AG04449 (cell line): Measurements from ENCODE around the gene RASGRF1.

ENCODE experiments used
- CTCF ChIA-PET: fragments of 350-600 bp; formaldehyde crosslinking; extraction: SDS; loops from one replicate; lab custom pipeline; 2021; ENCODE audit warnings: antibody characterized with exemption; lab: Yijun Ruan, JAX
- POLR2A ChIA-PET: fragments of 400-600, 350-600 bp; formaldehyde crosslinking; extraction: SDS; loops from one replicate; lab custom pipeline; 2020; ENCODE audit warnings: antibody characterized with exemption, inconsistent platforms; lab: Yijun Ruan, JAX
- DNase-seq: peaks from one replicate; pipeline ENCODE4 v3.0.0-alpha.2; 2010; ENCODE audit warnings: low read depth, low spot score
- H3K4me3 ChIP-seq: 2 replicates; pipeline ENCODE4 v1.5.1; 2011; ENCODE audit warnings: low read depth, mild to moderate bottlenecking, control low read depth, low read length
- TF ChIP-seq, protein P1 (sequence below): IDR thresholded peaks from one replicate; pipeline ENCODE4 v1.5.1; 2011; ENCODE audit warnings: mild to moderate bottlenecking, moderate library complexity, low read length, control low read depth, inconsistent platforms; ENCODE audit not compliant: insufficient read depth; ENCODE audit errors: missing control alignments

Gene RASGRF1

DNA sequence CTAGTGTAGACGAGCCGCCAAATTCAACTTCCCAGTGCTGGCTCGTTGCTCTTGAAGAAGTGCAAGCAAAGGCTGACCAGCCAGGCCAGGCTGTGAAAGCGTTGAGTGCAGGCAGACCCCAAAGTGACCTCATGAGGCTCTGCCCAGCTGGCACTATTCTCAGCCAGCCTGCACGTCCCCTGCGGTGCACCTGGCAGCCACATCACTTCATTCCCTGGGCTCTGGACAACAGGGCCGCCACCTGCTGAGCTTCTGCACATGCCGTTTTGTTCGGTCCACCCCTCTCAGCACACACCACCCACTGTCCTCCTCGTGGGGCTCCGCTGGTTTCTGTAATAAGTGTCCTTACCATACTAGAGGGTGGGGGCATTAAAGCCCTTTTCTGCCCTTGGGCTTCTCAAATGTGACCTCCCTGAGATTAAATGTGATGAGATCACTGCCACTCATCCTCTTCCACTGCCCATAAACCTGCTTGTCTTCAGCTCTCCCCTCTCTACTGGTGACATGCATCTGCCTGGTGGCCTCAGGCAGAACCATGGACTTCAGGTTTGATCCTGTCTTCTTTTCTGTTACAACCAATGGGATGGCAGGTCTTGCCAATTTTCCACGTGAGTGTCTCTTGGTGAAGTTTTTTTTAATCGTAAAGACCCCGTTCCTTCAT, 6.1 kb downstream of the RASGRF1 start:
- H3K4me3 ChIP-seq, result no peak overlapping the region
- CTCF ChIA-PET, result no interaction called here
- DNase-seq, result no peak
- TF ChIP-seq, protein P1, sequence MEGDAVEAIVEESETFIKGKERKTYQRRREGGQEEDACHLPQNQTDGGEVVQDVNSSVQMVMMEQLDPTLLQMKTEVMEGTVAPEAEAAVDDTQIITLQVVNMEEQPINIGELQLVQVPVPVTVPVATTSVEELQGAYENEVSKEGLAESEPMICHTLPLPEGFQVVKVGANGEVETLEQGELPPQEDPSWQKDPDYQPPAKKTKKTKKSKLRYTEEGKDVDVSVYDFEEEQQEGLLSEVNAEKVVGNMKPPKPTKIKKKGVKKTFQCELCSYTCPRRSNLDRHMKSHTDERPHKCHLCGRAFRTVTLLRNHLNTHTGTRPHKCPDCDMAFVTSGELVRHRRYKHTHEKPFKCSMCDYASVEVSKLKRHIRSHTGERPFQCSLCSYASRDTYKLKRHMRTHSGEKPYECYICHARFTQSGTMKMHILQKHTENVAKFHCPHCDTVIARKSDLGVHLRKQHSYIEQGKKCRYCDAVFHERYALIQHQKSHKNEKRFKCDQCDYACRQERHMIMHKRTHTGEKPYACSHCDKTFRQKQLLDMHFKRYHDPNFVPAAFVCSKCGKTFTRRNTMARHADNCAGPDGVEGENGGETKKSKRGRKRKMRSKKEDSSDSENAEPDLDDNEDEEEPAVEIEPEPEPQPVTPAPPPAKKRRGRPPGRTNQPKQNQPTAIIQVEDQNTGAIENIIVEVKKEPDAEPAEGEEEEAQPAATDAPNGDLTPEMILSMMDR, result no peak
- POLR2A ChIA-PET, result no interaction called here

DNA sequence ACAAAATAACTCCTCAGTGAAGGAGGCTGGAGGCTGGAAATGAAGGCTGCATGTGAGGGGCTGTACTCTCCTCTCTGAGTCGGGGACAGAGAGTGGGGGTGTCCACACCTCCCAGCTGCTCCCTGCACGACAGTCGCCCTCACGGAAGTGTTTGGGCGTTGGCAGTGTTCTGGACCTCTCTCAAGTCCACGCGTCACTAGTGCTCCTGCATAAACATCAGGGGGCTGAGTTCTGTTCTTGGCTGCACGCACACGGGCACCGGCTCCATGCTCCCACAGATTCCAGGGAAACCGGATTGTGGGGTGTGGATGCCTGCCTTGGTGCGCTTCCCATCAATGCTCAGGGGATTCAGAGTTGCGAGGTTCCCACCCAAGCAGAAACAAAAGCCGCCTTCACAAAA, 7.4 kb downstream of the RASGRF1 start:
- no peak for DNase-seq
- TF ChIP-seq, protein P1, result no peak
- CTCF ChIA-PET, result no interaction called here
- H3K4me3 ChIP-seq, result no peak overlapping the region
- POLR2A ChIA-PET, result no interaction called here

DNA sequence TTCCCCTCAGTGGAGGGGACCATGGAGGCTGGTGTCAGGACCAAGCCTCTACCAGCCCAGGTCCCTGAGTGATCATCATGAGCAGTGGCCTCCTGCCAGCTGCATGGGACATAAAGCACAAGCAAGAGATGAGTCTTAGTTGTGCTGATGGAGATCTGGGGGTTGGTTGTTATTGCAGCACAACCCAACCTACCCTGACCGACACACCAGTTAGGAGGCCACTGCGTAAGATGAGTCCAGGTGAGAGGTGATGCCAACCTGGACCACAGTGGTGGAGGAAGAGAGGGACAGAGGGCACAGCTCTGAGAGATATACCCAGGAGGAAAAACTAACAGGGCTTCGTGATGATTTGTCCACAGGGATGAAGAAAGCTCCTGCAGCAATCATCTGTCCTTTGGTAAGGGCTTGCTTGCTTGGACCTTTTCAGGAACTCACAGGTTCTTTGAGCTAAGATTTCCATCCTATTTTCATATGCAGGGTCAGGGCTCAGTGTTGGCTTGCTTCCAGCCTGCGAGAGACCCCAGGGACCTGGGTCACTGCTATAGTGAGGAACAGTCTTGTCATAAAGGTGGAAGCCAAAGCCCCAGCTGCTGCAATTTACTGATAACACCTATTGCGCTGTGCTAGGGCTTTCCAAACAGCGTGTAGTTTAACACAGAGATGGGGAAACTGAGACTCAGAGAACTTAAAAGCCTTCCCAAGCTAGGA, 8.1 kb downstream of the RASGRF1 start:
- TF ChIP-seq, protein P1, result no peak
- H3K4me3 ChIP-seq, result no peak overlapping the region
- ChIA-PET POLR2A (no interaction called here), CTCF (no interaction called here)
- no peak for DNase-seq

DNA sequence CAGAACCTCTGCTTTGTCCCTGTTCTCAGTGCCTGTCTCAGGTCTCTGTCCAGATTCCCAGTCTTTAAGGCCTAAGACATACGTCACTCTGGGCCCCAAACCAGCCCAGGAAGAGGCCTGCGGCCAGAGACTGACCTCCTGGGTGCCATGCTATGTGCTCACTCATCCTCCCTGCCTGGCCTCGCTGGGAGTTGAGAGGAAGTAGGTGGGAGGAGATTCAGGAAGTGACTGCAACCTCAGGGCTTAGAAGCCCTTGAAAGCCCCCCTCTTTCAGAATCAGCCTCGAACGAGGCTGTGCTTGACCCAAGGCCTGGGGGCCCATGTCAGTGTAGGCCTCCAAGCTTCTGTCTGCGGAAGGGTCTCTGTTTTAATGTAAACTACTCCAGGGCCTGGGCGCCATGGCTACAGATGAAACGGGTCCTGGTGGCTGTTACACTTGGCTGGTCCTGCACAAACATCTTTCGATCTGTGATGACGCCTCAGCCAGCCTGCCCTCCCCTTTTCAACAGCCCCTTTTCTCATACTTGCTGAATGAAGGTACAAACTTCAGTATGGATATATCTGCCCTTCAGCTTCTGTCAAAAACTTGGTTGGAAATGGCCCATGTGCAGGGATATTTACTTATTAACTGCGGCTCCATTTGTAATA, 11.7 kb downstream of the RASGRF1 start:
- TF ChIP-seq, protein P1, result no peak
- H3K4me3 ChIP-seq, result no peak overlapping the region
- ChIA-PET CTCF (no interaction called here), POLR2A (no interaction called here)
- no peak for DNase-seq

DNA sequence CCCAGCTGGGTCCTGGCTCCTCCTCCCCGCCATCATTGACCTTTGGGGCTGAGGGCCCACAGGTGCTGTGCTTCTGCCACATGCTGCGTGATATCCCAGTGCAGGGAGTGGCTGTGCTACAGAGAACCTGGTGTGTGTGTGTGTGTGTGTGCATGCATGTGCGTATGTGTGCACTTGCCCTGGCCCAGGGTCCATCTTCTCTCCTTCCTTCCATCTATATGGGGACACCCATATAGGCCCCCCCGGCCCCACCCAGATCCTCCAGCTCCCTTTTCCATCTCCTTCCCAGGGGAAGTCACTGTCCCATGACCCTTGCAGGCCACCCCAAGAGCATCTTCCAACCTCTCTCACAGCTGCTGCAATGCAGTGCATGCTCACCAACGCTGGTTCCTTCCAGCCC, 12.6 kb downstream of the RASGRF1 start:
- POLR2A ChIA-PET, result no interaction called here
- no peak overlapping the region for H3K4me3 ChIP-seq
- no peak for DNase-seq
- CTCF ChIA-PET, result no interaction called here
- TF ChIP-seq, protein P1, result no peak

DNA sequence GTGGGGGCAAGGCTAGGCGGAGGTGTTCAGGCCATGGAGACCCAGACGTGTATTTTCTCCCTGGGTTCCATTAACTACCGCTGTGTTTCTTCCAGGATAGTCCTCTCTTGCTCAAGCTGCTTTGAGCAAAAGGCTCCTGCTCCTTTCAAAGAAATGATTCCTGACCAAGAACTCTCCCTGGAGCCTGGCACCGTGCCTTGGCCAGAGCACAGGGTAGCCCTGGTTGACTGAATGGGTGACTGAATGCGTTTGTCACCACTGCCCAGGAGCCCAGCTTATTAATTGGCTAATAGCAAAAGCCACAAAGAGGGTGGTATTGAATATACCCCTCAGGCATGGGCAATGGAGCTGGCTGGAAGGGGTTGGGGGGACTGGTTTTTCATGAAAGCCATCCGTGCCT, 13.9 kb downstream of the RASGRF1 start:
- no peak for DNase-seq
- POLR2A ChIA-PET, result no interaction called here

More for the DNA sequence above, 13.9 kb downstream of the RASGRF1 start:
- CTCF ChIA-PET, result no interaction called here
- TF ChIP-seq, protein P1, result no peak
- no peak overlapping the region for H3K4me3 ChIP-seq
